HG03575 (cell line): ENCODE measurements around the gene NUAK1.

Experiments used
- ATAC-seq: cut with Tn5 transposase; IDR thresholded peaks from one replicate; pipeline ENCODE4 v1.9.1; 2021; ENCODE audit not compliant: unreplicated experiment, insufficient number of reproducible peaks, low FRiP score; ENCODE audit errors: extremely low read depth

NUAK1 gene

GRCh38 chr12:106134294-106134949 is 4.3 kb downstream of the NUAK1 start:
- ATAC-seq: no peak

- no peak for ATAC-seq
Observed at GRCh38 chr12:106133136-106134087, 5.3 kb downstream of the NUAK1 start.

GRCh38 chr12:106132175-106133135 is 6.3 kb downstream of the NUAK1 start:
- no peak for ATAC-seq

- ATAC-seq: no peak
Observed at GRCh38 chr12:106131676-106132075, 7.1 kb downstream of the NUAK1 start.

- no peak for ATAC-seq
Observed at GRCh38 chr12:106130474-106131113, 8.2 kb downstream of the NUAK1 start.

GRCh38 chr12:106128585-106129328 is 10.0 kb downstream of the NUAK1 start:
- ATAC-seq: no peak

- no peak for ATAC-seq
Observed at GRCh38 chr12:106127338-106128126, 11.2 kb downstream of the NUAK1 start.

GRCh38 chr12:106126441-106127337 is 12.1 kb downstream of the NUAK1 start:
- no peak for ATAC-seq

GRCh38 chr12:106125351-106126095 is 13.2 kb downstream of the NUAK1 start:
- ATAC-seq: no peak

- ATAC-seq: no peak
Observed at GRCh38 chr12:106123551-106124081, 15.1 kb downstream of the NUAK1 start.

- ATAC-seq: no peak
Observed at GRCh38 chr12:106123110-106123509, 15.6 kb downstream of the NUAK1 start.

- ATAC-seq: no peak
Observed at GRCh38 chr12:106122004-106122403, 16.8 kb downstream of the NUAK1 start.

GRCh38 chr12:106120519-106121105 is 18.1 kb downstream of the NUAK1 start:
- ATAC-seq: no peak

- no peak for ATAC-seq
Observed at GRCh38 chr12:106119301-106119700, 19.5 kb downstream of the NUAK1 start.
